Vagina (tissue), 2 donors: Measurements from ENCODE around the gene KIRREL3.

Experiments
- CTCF ChIP-seq, 3 experiments: fragments of 450-650 bp in 2 of 3; fragments of 200-600 bp in 1 of 3; sonication (generic) in 1 of 3; IDR thresholded peaks; one replicate each; pipeline ENCODE4 v1.5.1; 2017 to 2019; ENCODE audit warnings: antibody characterized with exemption in 3 of 3, mild to moderate bottlenecking in 2 of 3, moderate library complexity in 2 of 3
- POLR2A ChIP-seq, 2 donors: fragments of 450-650 bp; IDR thresholded peaks; one replicate each; pipeline ENCODE4 v1.6.1; 2017; ENCODE audit warnings: antibody characterized with exemption in 2 of 2, mild to moderate bottlenecking in 2 of 2, moderate library complexity in 2 of 2
- POLR2AphosphoS5 ChIP-seq, 2 donors: sonication (generic); formaldehyde crosslinking; IDR thresholded peaks; one replicate each; pipeline ENCODE4 v1.9.0; 2017; ENCODE audit warnings: antibody characterized with exemption in 2 of 2, mild to moderate bottlenecking in 2 of 2, low read depth in 1 of 2; ENCODE audit not compliant: insufficient read depth in 1 of 2

- TF ChIP-seq POLR2A (IDR thresholded peaks at IDR 0.05): no peak
- TF ChIP-seq CTCF (IDR thresholded peaks at IDR 0.05): no peak
- no peak for TF ChIP-seq POLR2AphosphoS5 (IDR thresholded peaks at IDR 0.05; ENCODE audit: insufficient read depth in 1 of 2, low read depth in 1 of 2)
Measured at GRCh38 chr11:126497581-126498122, 502.9 kb downstream of the KIRREL3 start.
